ENCODE data around the gene NRG3. TPM values are rescaled to one million over a fixed set of nuclear protein-coding genes. Genes with fewer than 3 reads are reported as not detected.

NRG3 gene
- total and polyA plus RNA-seq, 2 of the 4 experiments (the other 2 are of a cell fraction): not detected

DNA sequence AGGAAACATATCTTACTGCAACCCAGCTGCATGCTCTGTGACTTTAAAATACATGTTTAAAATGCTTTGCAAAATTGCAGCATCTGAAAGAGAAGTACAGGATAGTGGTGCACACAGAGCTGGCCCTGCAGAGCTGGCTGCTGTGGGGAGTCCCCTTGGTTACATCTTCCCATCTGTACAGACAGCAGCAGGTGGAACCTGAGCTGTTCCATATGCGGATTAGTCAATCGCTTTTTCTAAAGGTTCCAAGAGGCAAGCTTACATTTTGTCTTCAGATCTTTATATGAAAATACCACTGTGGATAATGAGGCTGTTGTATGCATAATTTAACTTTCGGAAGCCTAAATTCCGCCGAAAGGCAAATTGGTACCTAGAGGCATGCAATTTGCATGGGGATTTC, 444.1 kb downstream of the NRG3 start:
- POLR2A ChIA-PET (ENCODE audit: unreplicated experiment): no interaction called here

More for the DNA sequence above, 444.1 kb downstream of the NRG3 start:
- Histone ChIP-seq H3K4ac (ENCODE audit: low read depth, low read length) (no peak overlapping the region), H3K27ac (ENCODE audit: insufficient read depth, low read length) (no peak overlapping the region), H3K56ac (ENCODE audit: extremely low read depth, insufficient read depth, low read length) (no peak overlapping the region), H2AK9ac (replicated peaks; ENCODE audit: low read depth, low read length, poor library complexity) (no peak overlapping the region), H4K20me1 (ENCODE audit: insufficient read depth, low read length) (no peaks in the 10 kb centered on the region), H4K91ac (ENCODE audit: insufficient read depth, low read depth, low read length) (no peak overlapping the region), H3K9me3 (ENCODE audit: control insufficient read depth, insufficient read depth, low read length) (peaks cover 14% of the 10 kb centered on the region), H2BK120ac (ENCODE audit: low read depth, low read length) (no peak overlapping the region), H3K36me3 (ENCODE audit: control insufficient read depth, insufficient read depth, low read length) (no peaks in the 10 kb centered on the region), H3K4me2 (ENCODE audit: low read depth, low read length) (no peak overlapping the region), H3K4me1 (ENCODE audit: control insufficient read depth, insufficient read depth, low read length) (no peaks in the 10 kb centered on the region), H3K27me3 (ENCODE audit: control insufficient read depth, insufficient read depth, low read length) (no peaks in the 10 kb centered on the region), H4K5ac (ENCODE audit: low read depth, low read length) (no peak overlapping the region), H2BK5ac (ENCODE audit: low read depth, low read length, poor library complexity, severe bottlenecking) (no peak overlapping the region), H4K8ac (ENCODE audit: low read depth in 2 of 2, low read length in 2 of 2) (no peak overlapping the region), H2AK5ac (ENCODE audit: low read depth, low read length) (no peak overlapping the region), H2BK15ac (ENCODE audit: low read depth, low read length) (no peak overlapping the region), H3K18ac (ENCODE audit: low read depth, low read length) (no peak overlapping the region), H3K79me1 (ENCODE audit: low read depth in 1 of 2, low read length in 2 of 2) (no peaks in the 10 kb centered on the region), H3K4me3 (ENCODE audit: insufficient read depth, low read depth, low read length) (no peak overlapping the region), H2BK20ac (ENCODE audit: low read depth, low read length) (no peak overlapping the region), H3K23ac (ENCODE audit: low read depth, low read length) (no peak overlapping the region), H3K9ac (ENCODE audit: low read depth, low read length) (no peak overlapping the region), H2AFZ (replicated peaks; ENCODE audit: low read length, poor library complexity) (no peak overlapping the region), H3K14ac (replicated peaks; ENCODE audit: low read depth, low read length) (no peak overlapping the region), H3K9me1 (ENCODE audit: insufficient read depth, low read length) (no peaks in the 10 kb centered on the region)
- CTCF ChIA-PET: no interaction called here
- WGBS, 2 experiments (ENCODE audit: extremely low coverage in 2 of 2, insufficient read length in 1 of 2): no CpG with 5 or more reads among the region's 5 CpGs
- in situ Hi-C loops (cut with MboI; ENCODE audit: low sequenced_read_pairs) (no loop called here), intact Hi-C loops (cut with micrococcal nuclease) (no loop called here), dilution Hi-C loops (cut with HindIII; ENCODE audit: low sequenced_read_pairs, unreplicated experiment) (no loop called here)
- DNase-seq: no peak
- ATAC-seq (ENCODE audit: low read depth): no peak
- TF ChIP-seq NFE2L2 (IDR thresholded peaks at IDR 0.05; ENCODE audit: low read depth, low read length) (no peak), RFX5 (IDR thresholded peaks at IDR 0.05; ENCODE audit: low read depth, low read length) (no peak), SMC3 (IDR thresholded peaks at IDR 0.05; ENCODE audit: low read depth, low read length) (no peak)
- BruUV-seq (replicated peaks): no TSS peak

Measured in IMR-90 (cell line).